ENCODE measurements around the gene HUWE1.

The HUWE1 gene

GRCh38 chrX:53494436-53494835 lies 192.1 kb downstream of the HUWE1 start:
- peak; percentile 20 to 22 for DNase-seq

- no peak for DNase-seq
Measured at GRCh38 chrX:53486285-53486684, 200.2 kb downstream of the HUWE1 start.

GRCh38 chrX:53483838-53484405 lies 202.6 kb downstream of the HUWE1 start:
- DNase-seq: no peak

- no peak for DNase-seq
Measured at GRCh38 chrX:53483416-53483815, 203.1 kb downstream of the HUWE1 start.
